GM18907 (cell line): Measurements from ENCODE around the gene XPO4.
A peak's percentile ranks its signal among the peaks of the same experiment; 100 is the strongest.
"Not testable (repeated sequence)": the region's sequence is repeated elsewhere in the genome, so short reads cannot be mapped to it uniquely, and the experiment has no call there.

Source experiments
- ATAC-seq: cut with Tn5 transposase; IDR thresholded peaks from one replicate; pipeline ENCODE4 v1.9.1; 2021; ENCODE audit warnings: mild to moderate bottlenecking, moderate library complexity; ENCODE audit not compliant: unreplicated experiment

Gene XPO4

GRCh38 chr13:20789665-20790064 is 112.9 kb downstream of the XPO4 start:
- ATAC-seq = no peak

- ATAC-seq = no peak
Observed at GRCh38 chr13:20788312-20788711, 114.2 kb downstream of the XPO4 start.

GRCh38 chr13:20787180-20787579 is 115.4 kb downstream of the XPO4 start:
- ATAC-seq = no peak

- ATAC-seq = peak; percentile 78
Observed at GRCh38 chr13:20782116-20782708, 120.3 kb downstream of the XPO4 start.

GRCh38 chr13:20780317-20780716 is 122.2 kb downstream of the XPO4 start:
- ATAC-seq = no peak

GRCh38 chr13:20779405-20779804 is 123.1 kb downstream of the XPO4 start:
- ATAC-seq = no peak

- ATAC-seq = no peak
Observed at GRCh38 chr13:20778311-20778710, 124.2 kb downstream of the XPO4 start.

GRCh38 chr13:20776751-20777150 is 125.8 kb downstream of the XPO4 start:
- ATAC-seq = no peak

- ATAC-seq = no peak
Observed at GRCh38 chr13:20775961-20776360, 126.6 kb downstream of the XPO4 start.

GRCh38 chr13:20774746-20775145 is 127.8 kb downstream of the XPO4 start:
- no peak for ATAC-seq

GRCh38 chr13:20773194-20774080 is 129.1 kb downstream of the XPO4 start, which contains the start of gene EEF1AKMT1:
Gene EEF1AKMT1, minus strand, starts transcription at chr13:20773961. Its CDS starts 16,363 bp downstream, at chr13:20757598.
- peak; percentile 82 for ATAC-seq

GRCh38 chr13:20772401-20773131 is 130.0 kb downstream of the XPO4 start:
- ATAC-seq = no peak

- ATAC-seq = no peak
Observed at GRCh38 chr13:20769834-20770233, 132.7 kb downstream of the XPO4 start.

- ATAC-seq = no peak
Observed at GRCh38 chr13:20769091-20769490, 133.5 kb downstream of the XPO4 start.

- no peak for ATAC-seq
Observed at GRCh38 chr13:20767309-20767943, 135.1 kb downstream of the XPO4 start.

GRCh38 chr13:20760872-20761271 is 141.7 kb downstream of the XPO4 start:
- ATAC-seq = no peak

- ATAC-seq = no peak
Observed at GRCh38 chr13:20754009-20754408, 148.5 kb downstream of the XPO4 start.

GRCh38 chr13:20749377-20749776 is 153.2 kb downstream of the XPO4 start:
- ATAC-seq = no peak

- ATAC-seq = not testable (repeated sequence)
Observed at GRCh38 chr13:20743830-20744404, 158.6 kb downstream of the XPO4 start.

- no peak for ATAC-seq
Observed at GRCh38 chr13:20740021-20740420, 162.5 kb downstream of the XPO4 start.

- ATAC-seq = no peak
Observed at GRCh38 chr13:20738616-20739015, 163.9 kb downstream of the XPO4 start.
